ENCODE results near the gene KIF6. TPM values are rescaled to one million over a fixed set of nuclear protein-coding genes. Genes with fewer than 3 reads are reported as not detected.

KIF6 gene
- total and polyA plus RNA-seq, 8 donors: 0.19 to 1.0 (median 0.44) TPM

DNA sequence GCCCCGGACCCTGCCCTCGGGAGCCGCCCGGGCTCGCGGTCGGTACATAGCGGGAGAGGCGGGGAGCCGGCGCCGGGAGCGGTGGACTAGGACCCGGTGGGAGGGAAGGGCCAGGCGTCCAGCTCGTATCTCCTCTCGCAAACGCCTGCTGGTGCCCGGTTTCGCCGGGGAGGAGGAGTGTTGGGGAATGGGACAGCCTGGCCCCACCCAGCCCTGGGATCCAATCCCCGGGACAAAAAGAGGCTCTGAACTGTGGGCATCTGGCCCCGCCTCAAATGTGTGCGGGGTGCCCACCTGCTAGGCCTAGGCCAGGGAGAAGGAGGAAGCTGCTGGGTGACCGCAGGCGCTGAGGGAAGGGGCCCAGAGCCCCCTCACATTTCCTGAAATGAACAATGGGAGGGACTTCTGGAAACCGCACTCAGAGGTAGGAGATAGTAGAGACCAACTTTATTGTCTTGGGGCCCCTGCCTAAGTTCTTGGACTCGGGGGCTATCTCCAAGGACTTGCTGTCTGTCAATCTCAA, 410.9 kb downstream of the KIF6 start, which contains the start of gene KCNK17:
Gene KCNK17, minus strand, starts transcription at position 147 of the 523 bp plus-strand sequence. Its CDS starts 99 bp downstream, at position 48.
- Histone ChIP-seq H3K27ac (no peak within 1 kb of the TSS), H3K36me3 (no peaks in the 10 kb centered on the region), H3K4me1 (peaks cover 0 to 3% (median 0%) of the 10 kb centered on the region in 3 donors), H3K9me3 (no peaks in the 10 kb centered on the region), H3K4me3 (peak within 1 kb of the TSS in 3 of 4 donors; percentile 1 to 41 (median 8)), H3K27me3 (no peaks in the 10 kb centered on the region)
- 21 to 29% methylated on average over 27 to 28 of the region's 28 CpGs for WGBS, 2 donors
- TF ChIP-seq, protein P1, sequence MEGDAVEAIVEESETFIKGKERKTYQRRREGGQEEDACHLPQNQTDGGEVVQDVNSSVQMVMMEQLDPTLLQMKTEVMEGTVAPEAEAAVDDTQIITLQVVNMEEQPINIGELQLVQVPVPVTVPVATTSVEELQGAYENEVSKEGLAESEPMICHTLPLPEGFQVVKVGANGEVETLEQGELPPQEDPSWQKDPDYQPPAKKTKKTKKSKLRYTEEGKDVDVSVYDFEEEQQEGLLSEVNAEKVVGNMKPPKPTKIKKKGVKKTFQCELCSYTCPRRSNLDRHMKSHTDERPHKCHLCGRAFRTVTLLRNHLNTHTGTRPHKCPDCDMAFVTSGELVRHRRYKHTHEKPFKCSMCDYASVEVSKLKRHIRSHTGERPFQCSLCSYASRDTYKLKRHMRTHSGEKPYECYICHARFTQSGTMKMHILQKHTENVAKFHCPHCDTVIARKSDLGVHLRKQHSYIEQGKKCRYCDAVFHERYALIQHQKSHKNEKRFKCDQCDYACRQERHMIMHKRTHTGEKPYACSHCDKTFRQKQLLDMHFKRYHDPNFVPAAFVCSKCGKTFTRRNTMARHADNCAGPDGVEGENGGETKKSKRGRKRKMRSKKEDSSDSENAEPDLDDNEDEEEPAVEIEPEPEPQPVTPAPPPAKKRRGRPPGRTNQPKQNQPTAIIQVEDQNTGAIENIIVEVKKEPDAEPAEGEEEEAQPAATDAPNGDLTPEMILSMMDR (IDR thresholded peaks at IDR 0.05): no peak
- peak in 1 of 4 donors; percentile 46 for ATAC-seq
- DNase-seq: peak in 1 of 6 donors; percentile 74
- no peak for FAIRE-seq
- intact Hi-C loops (cut with DNase I): loop anchor here in 2 of 3 donors (5.0 to 10.0 kb wide), 3 partner anchors 340 to 442 kb away; no protein-coding TSS in a partner anchor

DNA sequence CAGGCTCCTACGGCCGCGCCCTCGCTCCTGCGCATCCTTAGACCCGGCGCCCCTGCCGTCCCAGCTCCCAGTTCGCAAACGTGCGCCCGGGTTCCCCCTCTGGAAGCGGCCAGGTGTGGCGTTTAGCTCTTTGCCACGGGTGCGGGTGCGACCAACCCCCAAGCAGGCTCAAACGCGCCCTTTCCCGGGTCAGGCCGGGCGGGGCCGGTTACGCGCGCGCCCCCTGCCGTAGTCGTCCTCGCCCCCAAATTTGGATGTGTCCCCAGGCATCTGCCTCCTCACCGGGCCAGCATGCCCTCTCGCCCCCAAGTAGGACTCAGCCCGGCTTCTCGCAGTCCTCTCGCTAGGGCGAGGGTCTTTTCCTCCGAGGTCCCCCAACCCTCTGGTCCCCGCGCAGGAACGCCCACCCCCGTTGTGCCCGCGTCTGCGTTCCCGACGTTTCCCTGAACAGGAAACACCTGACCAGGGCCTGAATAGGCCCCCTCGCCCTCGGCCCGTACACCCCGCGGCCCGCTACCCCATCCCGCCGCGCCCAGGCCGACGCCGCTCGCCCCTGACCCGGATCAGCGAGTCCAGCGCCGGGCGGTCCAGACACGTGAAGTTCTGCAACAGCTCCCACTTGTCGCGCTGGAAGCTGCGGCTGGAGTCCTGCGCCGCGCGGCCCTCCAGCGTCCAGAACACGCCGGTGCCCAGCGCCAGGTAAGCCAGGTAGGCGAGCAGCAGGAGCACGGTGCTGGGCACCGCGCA, 411.5 kb downstream of the KIF6 start:
- H3K36me3 ChIP-seq: no peaks in the 10 kb centered on the region
- peak overlapping the region in 3 of 4 donors; percentile 1 to 41 (median 8) for H3K4me3 ChIP-seq
- 4 to 5% methylated on average over 70 to 80 of the region's 80 CpGs for WGBS, 2 donors
- FAIRE-seq (no peak), ATAC-seq (peak; percentile 32 to 70 (median 55)), DNase-seq (peak in 4 of 6 donors; percentile 32 to 80 (median 60))
- intact Hi-C loops (cut with DNase I): loop anchor here in 2 of 3 donors (5.0 to 10.0 kb wide), 3 partner anchors 339 to 441 kb away; no protein-coding TSS in a partner anchor
- TF ChIP-seq, protein P1 (IDR thresholded peaks at IDR 0.05): no peak
- H3K4me1 ChIP-seq: peaks cover 0 to 3% (median 0%) of the 10 kb centered on the region in 3 donors
- H3K27ac ChIP-seq: no peak overlapping the region
- no peaks in the 10 kb centered on the region for H3K9me3 ChIP-seq
- no peaks in the 10 kb centered on the region for H3K27me3 ChIP-seq

DNA sequence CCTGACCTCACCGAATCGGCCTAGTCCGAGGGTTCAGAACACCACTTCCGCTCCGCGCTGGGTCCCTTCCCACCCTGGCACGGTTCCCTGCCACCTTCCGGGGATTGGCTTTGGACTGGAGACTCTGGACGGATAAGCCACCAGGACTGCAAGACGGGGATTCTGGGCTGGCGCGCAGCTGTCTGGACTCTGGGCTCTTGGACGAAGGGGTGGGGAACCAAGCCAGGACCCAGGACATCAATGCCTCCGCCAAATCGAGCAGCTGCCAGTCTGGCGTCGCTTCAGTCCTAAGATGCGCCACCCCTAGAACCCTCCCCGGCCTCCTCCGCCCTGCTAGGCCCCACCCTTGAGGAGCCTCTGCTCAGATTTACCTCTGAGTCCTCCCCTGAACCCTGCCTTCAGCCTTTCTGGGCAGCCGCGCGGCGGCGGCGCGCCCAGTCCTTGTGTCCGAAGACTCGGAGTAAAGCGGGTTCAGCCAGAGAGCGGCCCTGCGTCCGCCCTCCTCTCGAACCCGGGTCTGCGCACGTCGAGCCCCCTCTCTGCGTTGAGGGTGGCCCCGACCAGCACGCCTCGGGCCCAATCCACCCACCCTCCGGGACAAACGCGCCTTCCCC, 412.2 kb downstream of the KIF6 start:
- ATAC-seq (peak in 3 of 4 donors; percentile 2 to 17 (median 8)), DNase-seq (peak in 4 of 6 donors; percentile 28 to 69 (median 44)), FAIRE-seq (no peak)
- TF ChIP-seq, protein P1 (IDR thresholded peaks at IDR 0.05): no peak
- peaks cover 0 to 3% (median 0%) of the 10 kb centered on the region in 3 donors for H3K4me1 ChIP-seq
- no peaks in the 10 kb centered on the region for H3K36me3 ChIP-seq
- no peak overlapping the region for H3K27ac ChIP-seq
- intact Hi-C loops (cut with DNase I): loop anchor here in 2 of 3 donors (5.0 to 10.0 kb wide), 3 partner anchors 338 to 441 kb away; no protein-coding TSS in a partner anchor
- 24 to 25% methylated on average over 45 of the region's 45 CpGs for WGBS, 2 donors
- H3K27me3 ChIP-seq: no peaks in the 10 kb centered on the region
- H3K9me3 ChIP-seq: no peaks in the 10 kb centered on the region
- H3K4me3 ChIP-seq: peak overlapping the region in 3 of 4 donors; percentile 1 to 41 (median 8)

GRCh38 chr6:39310542-39310941, 414.7 kb downstream of the KIF6 start:
- Histone ChIP-seq H3K9me3 (no peaks in the 10 kb centered on the region), H3K36me3 (no peaks in the 10 kb centered on the region), H3K4me1 (peaks cover 0 to 3% (median 0%) of the 10 kb centered on the region in 3 donors), H3K4me3 (no peak overlapping the region), H3K27me3 (no peaks in the 10 kb centered on the region), H3K27ac (no peak overlapping the region)
- ATAC-seq (no peak), FAIRE-seq (no peak), DNase-seq (peak in 1 of 6 donors; percentile 32)
- intact Hi-C loops (cut with DNase I): loop anchor here in 2 of 3 donors (5.0 to 10.0 kb wide), 3 partner anchors 336 to 438 kb away; no protein-coding TSS in a partner anchor
- TF ChIP-seq, protein P1 (IDR thresholded peaks at IDR 0.05): no peak
- 62 to 82% methylated on average over 4 of the region's 4 CpGs for WGBS, 2 donors
